Measurements from ENCODE around the gene CCDC197.

Gene CCDC197

GRCh38 chr14:93970965-93971634 lies 26.0 kb upstream of the CCDC197 start:
- peaks cover 11% of the 10 kb centered on the region for H3K79me2 ChIP-seq (ENCODE audit: low read length)
- H3F3A ChIP-seq (ENCODE audit: insufficient read depth, low read length): peaks cover 14% of the 10 kb centered on the region
- TF ChIP-seq EZH2phosphoT487 (IDR thresholded peaks at IDR 0.05; ENCODE audit: low read length) (no peak), EZH2 (optimal IDR thresholded peaks at IDR 0.05; ENCODE audit: low read depth, low read length) (no peak), CTCF (IDR thresholded peaks at IDR 0.05; ENCODE audit: low read length) (no peak)
- peak overlapping the region; percentile 57 for H3K27ac ChIP-seq (ENCODE audit: low read length)
- no peaks in the 10 kb centered on the region for H3K36me3 ChIP-seq (replicated peaks; ENCODE audit: insufficient read depth, low read length)
- no peaks in the 10 kb centered on the region for H3K9me2 ChIP-seq (replicated peaks; ENCODE audit: insufficient read depth, low read length)
- H3K4me3 ChIP-seq (ENCODE audit: low read length): peak overlapping the region; percentile 66
- no peaks in the 10 kb centered on the region for H3K27me3 ChIP-seq (replicated peaks; ENCODE audit: insufficient read depth, low read length)
- peak; percentile 61 for DNase-seq
- H2AFZ ChIP-seq (ENCODE audit: low read length): peak overlapping the region; percentile 36; the same call in 1 of the 2 replicates
- peaks cover 25% of the 10 kb centered on the region for H3K4me1 ChIP-seq (ENCODE audit: low read length)
- H3K4me2 ChIP-seq (ENCODE audit: low read depth, low read length): peak overlapping the region; percentile 87
- no peaks in the 10 kb centered on the region for H4K20me1 ChIP-seq (ENCODE audit: insufficient read depth, low read length)
- no peaks in the 10 kb centered on the region for H3K9me3 ChIP-seq (replicated peaks; ENCODE audit: insufficient read depth, low read length)
- H3K9ac ChIP-seq (ENCODE audit: low read length): peak overlapping the region; percentile 51

GRCh38 chr14:93971635-93972027 lies 25.5 kb upstream of the CCDC197 start:
- peaks cover 20% of the 10 kb centered on the region for H3F3A ChIP-seq (ENCODE audit: insufficient read depth, low read length)
- peaks cover 27% of the 10 kb centered on the region for H3K4me1 ChIP-seq (ENCODE audit: low read length)
- H3K79me2 ChIP-seq (ENCODE audit: low read length): peaks cover 11% of the 10 kb centered on the region
- H3K27ac ChIP-seq (ENCODE audit: low read length): peak overlapping the region; percentile 57; the same call in 1 of the 2 replicates
- peak overlapping the region; percentile 87; the same call in 1 of the 2 replicates for H3K4me2 ChIP-seq (ENCODE audit: low read depth, low read length)
- no peak overlapping the region for H3K9ac ChIP-seq (ENCODE audit: low read length)
- H3K9me3 ChIP-seq (replicated peaks; ENCODE audit: insufficient read depth, low read length): no peaks in the 10 kb centered on the region
- DNase-seq: no peak
- H3K27me3 ChIP-seq (replicated peaks; ENCODE audit: insufficient read depth, low read length): no peaks in the 10 kb centered on the region
- no peaks in the 10 kb centered on the region for H3K9me2 ChIP-seq (replicated peaks; ENCODE audit: insufficient read depth, low read length)
- H3K36me3 ChIP-seq (replicated peaks; ENCODE audit: insufficient read depth, low read length): no peaks in the 10 kb centered on the region
- H3K4me3 ChIP-seq (ENCODE audit: low read length): no peak overlapping the region
- no peak for TF ChIP-seq EZH2 (optimal IDR thresholded peaks at IDR 0.05; ENCODE audit: low read depth, low read length)
- H4K20me1 ChIP-seq (ENCODE audit: insufficient read depth, low read length): no peaks in the 10 kb centered on the region
- H2AFZ ChIP-seq (ENCODE audit: low read length): no peak overlapping the region

GRCh38 chr14:93972618-93973205 lies 24.4 kb upstream of the CCDC197 start:
- Histone ChIP-seq H3K9me3 (replicated peaks; ENCODE audit: insufficient read depth, low read length) (no peaks in the 10 kb centered on the region), H3K27me3 (replicated peaks; ENCODE audit: insufficient read depth, low read length) (no peaks in the 10 kb centered on the region), H3F3A (ENCODE audit: insufficient read depth, low read length) (peaks cover 29% of the 10 kb centered on the region), H3K9me2 (replicated peaks; ENCODE audit: insufficient read depth, low read length) (no peaks in the 10 kb centered on the region), H4K20me1 (ENCODE audit: insufficient read depth, low read length) (no peaks in the 10 kb centered on the region), H2AFZ (ENCODE audit: low read length) (no peak overlapping the region), H3K27ac (ENCODE audit: low read length) (no peak overlapping the region), H3K36me3 (replicated peaks; ENCODE audit: insufficient read depth, low read length) (no peaks in the 10 kb centered on the region), H3K4me3 (ENCODE audit: low read length) (no peak overlapping the region), H3K4me1 (ENCODE audit: low read length) (peaks cover 38% of the 10 kb centered on the region), H3K4me2 (ENCODE audit: low read depth, low read length) (no peak overlapping the region), H3K9ac (ENCODE audit: low read length) (no peak overlapping the region), H3K79me2 (ENCODE audit: low read length) (peaks cover 11% of the 10 kb centered on the region)
- TF ChIP-seq EZH2phosphoT487 (IDR thresholded peaks at IDR 0.05; ENCODE audit: low read length) (no peak), CTCF (IDR thresholded peaks at IDR 0.05; ENCODE audit: low read length) (no peak)
- no peak for DNase-seq

- no peak for DNase-seq
- Histone ChIP-seq H3K4me1 (ENCODE audit: low read length) (peaks cover 44% of the 10 kb centered on the region), H3K9ac (ENCODE audit: low read length) (no peak overlapping the region), H3F3A (ENCODE audit: insufficient read depth, low read length) (peaks cover 36% of the 10 kb centered on the region), H3K4me2 (ENCODE audit: low read depth, low read length) (no peak overlapping the region), H3K36me3 (replicated peaks; ENCODE audit: insufficient read depth, low read length) (no peaks in the 10 kb centered on the region), H4K20me1 (ENCODE audit: insufficient read depth, low read length) (no peaks in the 10 kb centered on the region), H3K79me2 (ENCODE audit: low read length) (peaks cover 11% of the 10 kb centered on the region), H2AFZ (ENCODE audit: low read length) (no peak overlapping the region), H3K27me3 (replicated peaks; ENCODE audit: insufficient read depth, low read length) (no peaks in the 10 kb centered on the region), H3K9me3 (replicated peaks; ENCODE audit: insufficient read depth, low read length) (no peaks in the 10 kb centered on the region), H3K9me2 (replicated peaks; ENCODE audit: insufficient read depth, low read length) (no peaks in the 10 kb centered on the region), H3K4me3 (ENCODE audit: low read length) (no peak overlapping the region), H3K27ac (ENCODE audit: low read length) (no peak overlapping the region)
- no peak for TF ChIP-seq EZH2phosphoT487 (IDR thresholded peaks at IDR 0.05; ENCODE audit: low read length)
- no peak for TF ChIP-seq CTCF (IDR thresholded peaks at IDR 0.05; ENCODE audit: low read length)
Measured at GRCh38 chr14:93973607-93974006, 23.5 kb upstream of the CCDC197 start.
